Cerebellar nuclear complex (tissue), 1 donor: ENCODE measurements around the gene UPK3A.

Source experiments
- DNase-seq, 2 experiments: peaks; one replicate each; lab custom pipeline; 2025; lab: John Stamatoyannopoulos, UW

Gene UPK3A

DNA sequence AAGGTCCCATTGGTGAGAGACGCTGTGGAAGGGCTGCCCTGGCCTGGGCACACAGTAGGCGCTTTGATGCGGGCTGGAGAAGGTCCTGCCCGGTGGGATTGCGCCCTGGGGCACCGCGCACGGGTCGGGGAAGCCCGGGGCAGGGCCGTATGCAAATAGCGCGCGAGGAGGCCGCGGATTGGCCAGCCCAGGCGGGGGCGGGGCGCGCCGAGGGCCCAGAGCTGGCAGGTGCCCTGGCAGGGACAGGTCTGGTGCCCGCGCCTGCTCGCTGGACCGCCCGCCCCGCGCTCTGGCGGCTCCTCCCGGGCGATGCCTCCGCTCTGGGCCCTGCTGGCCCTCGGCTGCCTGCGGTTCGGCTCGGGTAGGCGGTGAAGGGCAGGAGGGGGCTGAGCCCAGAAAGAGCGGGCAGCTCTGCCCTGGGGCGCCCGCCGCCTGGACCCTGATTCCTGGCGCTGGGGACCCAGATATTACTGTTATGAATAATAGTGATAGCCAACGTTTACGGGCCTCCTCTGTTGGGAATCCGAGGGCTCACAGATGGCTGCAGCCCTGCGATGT is at the start of gene UPK3A:
UPK3A (plus strand) TSS at position 245 of the 558 bp plus-strand sequence; CDS start at position 310, 65 bp downstream.
- no peak for DNase-seq

DNA sequence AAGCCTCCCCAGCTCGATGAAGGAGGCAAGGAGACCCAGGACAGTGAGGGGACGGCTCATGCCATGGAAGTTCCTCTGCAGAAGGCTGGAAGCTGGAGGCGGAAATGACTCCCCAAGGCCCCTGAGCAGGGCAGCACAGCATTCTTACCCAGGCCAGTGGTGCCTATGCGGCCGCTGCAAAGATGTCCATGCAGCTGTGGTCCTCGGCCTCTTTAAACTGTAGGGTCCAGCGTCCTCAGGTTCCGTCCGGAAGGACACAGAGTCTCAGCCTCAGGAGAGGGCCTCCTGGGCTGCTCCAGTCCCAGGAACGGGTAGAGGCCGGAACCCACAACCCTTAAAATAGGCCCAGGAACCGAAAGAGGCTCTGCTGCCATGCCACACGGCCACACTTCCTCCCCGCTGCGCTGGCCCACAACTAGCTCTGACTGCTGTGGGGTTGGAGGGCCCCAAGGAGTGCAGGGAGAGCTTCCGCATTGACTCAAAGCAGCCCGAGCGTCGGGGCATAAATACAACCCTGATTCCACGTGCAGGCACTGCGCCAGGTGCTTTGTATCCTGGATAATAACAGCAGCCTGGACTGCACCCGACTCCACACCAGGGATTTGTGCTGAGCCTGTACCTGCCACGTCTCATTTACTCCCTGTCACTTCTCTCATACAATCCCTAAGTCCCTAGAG is 49.5 kb upstream of the UPK3A start:
- no peak for DNase-seq

DNA sequence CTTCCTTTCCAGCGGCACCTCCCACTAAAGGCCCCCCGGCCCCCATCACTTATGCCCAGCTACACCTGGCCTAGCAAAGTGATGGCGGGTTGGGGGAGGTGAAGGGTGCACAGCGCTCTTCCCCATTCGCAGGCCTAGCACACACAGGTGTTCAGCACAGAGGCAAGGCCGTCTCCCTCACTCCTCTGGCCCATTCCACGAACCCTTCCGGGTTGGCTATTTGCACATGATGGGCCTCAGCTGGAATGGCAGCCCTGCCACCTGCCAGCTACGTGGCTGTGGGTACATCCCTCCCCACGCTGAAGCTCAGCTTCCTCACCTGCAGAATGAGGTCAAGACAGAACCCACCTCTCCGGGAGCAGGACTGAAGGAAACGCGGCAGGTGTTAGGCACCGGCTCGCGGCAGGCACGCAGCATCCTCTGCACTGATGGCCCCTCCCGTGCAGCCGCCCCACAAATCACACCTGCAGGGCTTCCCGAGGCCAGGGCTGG is 48.9 kb upstream of the UPK3A start:
- no peak for DNase-seq

DNA sequence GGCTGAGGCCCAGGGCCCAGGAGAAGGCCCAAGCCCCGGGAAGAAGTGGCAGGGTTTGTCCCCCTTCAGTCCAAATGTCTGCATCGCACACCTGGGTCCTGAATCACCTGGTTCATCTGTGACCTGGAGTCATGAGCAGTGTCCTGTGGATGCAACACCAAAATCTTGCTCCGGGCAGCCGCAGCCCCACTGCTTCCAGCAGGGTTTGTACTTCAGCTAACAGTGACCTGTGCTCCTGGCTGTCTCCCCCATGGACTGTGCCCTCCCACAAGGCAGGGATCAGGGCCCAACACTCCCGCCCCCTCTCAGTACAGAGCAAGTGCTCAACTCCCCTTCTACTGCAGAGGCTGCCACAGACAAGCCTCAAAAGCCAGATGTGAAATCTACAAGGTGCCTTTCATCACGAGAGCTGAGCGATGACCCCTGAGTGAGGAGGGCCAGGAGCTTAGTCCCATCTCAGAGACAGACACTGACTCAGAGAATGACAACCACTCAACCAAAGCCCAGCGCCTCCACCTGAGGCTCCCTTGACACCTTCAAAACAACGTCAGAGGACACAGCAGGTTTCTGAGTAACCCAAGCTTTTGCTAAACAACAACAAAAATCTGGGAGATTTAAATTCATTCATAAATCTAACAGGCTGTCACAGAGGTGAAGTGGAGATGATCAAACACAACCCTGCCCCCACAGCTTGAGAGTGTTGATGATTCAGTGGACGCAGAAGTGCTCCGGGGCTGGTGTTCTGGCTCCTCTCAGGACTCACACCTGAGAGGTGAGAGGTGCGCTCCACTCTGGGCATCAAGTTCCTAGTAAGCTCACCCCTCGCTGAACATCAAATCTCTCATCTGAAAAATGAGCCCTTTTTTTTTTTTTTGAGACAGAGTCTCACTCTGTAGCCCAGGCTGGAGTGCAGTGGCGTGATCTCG is 47.4 kb upstream of the UPK3A start:
- DNase-seq, result no peak

DNA sequence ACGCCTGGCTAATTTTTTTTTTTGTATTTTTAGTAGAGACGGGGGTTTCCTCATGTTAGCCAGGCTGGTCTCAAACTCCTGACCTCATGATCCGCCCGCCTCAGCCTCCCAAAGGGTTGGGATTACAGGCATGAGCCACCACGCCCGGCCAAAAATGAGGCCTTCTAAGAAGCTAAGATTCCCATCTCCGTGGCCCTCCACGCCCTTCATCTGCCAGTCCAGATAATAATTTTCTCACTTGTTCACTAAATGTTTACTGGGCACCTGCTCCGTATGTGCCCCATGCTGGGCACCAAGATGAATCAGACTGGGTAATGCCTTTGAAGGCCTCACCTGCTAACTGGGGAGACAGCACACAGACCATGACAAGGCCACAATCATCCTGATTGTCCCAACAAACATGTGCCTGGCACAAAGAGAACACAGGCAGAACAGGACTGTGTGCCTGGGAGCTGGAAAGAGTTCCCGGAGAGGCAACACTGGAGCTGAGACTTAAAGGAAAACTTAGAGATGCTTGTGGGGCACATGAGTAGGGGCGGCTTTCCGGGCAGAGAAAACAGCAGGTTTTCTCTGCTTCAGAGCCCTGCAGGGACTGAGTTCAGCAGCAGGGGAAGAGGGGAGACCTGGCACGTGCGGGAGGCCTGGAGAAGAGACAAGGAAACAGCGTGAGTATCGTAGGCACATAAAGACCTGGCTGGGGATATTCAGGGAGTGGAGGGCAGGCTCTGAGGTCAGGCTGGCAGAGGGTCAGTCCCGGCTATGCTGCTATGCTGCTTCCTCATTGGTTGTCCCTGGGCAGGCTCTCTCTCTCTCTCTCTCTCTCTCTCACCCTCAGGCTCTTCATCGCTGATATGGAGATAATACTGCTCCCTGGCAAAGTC is 46.4 kb upstream of the UPK3A start:
- DNase-seq, result no peak

DNA sequence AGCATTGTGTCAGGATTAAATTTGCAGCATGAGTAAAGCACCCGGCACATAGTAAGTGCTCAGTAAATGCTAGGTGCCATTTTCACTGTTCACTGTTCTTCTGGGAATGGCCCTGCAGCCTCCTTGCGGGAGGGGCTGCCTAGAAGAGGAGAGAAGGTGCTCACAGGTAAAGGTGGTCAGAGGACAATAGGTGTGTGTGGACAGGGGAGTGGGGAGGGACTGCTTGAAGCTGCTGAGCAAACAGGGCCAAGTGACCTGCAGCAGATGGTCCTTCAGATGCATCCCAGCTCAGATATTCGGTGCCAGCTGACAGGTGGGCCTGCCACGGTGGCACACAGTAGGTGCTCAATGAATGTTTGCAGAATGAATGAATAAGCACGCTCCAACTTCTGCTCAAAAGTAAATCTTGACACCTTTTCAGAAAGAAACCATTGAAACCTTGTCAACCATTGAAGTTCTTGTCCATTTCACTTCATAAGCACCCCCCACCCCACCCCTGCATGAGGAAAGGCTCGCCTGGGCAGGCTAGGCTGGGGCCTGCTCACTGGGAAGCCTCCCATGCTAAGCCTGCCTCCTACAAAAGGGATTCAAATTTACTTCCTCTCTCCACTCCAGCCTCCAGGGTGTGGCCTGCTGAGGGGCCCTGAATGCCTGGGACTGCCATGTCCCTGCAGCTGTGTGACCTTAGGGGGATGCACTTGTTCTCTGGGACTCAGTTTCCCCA is 45.6 kb upstream of the UPK3A start:
- no peak for DNase-seq

DNA sequence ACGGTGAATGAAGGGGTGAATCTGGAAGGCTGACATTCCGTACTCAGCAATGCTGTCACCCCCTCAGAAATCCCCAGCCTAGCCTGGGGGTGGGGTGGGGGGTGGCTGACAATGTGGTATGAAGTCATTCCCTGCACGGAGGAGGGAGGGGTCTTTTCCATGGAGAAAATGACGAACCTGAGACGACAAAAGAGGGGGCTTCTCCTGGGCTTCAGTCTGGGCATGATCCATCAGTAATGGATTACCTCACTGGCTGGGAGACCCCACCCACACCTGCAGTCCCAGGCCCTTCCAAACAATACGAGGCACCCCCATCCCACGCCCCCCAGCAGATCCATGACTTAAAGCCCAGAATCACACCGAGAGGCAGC is 45.1 kb upstream of the UPK3A start:
- no peak for DNase-seq

DNA sequence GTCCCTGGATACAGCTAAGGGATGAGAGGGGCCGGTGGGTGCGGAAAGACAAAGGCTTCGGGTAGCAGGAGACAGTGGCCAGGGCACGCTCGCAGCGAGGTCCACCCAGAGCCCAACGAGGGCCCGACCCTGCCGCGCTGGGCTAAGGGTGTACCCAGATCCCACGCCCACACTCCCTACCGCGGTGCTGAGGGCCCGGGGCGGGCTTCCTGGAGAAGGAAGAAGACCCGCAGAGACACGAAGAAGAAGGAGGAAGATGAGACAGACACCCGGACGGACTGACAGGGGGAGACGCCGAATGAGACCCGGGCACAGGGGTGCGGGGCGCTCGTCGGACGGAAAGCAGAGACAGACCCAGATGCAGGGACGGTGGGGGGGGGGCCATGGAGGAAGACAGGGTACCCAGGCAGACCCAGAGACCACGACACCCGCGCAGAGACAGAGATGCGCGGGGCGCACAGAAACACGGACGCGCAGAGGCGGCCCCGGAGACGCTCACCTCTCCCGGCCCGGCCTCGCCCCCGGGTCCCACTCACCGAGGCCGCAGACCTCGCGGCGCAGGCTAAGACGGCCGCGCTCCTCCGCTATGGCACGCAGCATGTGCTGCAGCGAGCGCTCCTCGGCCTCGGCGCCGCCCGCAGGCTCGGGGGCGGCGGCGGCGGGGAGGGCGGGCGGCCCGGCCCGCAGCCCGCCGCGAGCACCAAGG is 44.5 kb upstream of the UPK3A start:
- no peak for DNase-seq

DNA sequence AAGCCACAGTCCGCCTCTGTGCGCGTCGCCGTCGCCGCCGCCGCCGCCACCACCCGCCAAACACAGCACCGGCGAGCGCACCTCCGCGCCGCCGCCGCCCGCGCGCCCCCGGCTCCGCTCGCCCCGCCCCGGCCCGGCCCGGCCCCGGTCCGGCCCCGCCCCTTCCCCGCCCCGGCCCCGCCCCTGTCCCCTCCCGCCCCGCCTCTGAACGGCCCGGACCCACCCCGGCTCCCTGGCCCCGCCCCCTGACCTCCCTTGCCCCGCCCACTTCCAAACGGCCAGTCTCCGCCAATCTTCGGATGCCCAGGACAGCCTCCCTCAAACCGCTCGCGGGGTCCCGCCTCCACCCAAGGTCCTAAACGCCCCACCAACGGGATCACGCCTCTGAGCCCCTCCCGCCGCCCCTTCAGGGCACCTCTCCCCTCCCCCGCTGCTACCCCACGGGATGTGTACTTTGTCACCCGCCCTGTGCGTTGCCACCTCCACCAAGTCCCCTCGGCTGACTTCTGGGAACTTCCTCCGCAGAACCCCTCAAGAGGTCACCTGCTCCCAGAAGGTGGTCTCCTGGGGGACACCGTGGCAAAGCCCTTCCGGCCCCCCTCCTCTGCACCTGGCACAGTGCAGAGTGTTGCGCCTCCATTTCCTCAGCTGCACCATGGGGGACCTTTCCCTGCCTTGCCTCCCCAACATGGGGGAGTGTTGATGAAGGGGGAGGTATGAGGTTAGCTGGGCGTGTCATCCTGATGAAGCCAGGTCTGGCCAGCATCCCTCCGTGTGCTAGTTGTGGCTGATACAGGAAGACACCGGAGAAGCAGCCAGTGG is 43.7 kb upstream of the UPK3A start, which contains the start of gene KIAA0930:
KIAA0930 (minus strand) TSS at position 85 of the 822 bp plus-strand sequence. CDS start 191 bp downstream, outside the sequence.
- DNase-seq, result no peak

DNA sequence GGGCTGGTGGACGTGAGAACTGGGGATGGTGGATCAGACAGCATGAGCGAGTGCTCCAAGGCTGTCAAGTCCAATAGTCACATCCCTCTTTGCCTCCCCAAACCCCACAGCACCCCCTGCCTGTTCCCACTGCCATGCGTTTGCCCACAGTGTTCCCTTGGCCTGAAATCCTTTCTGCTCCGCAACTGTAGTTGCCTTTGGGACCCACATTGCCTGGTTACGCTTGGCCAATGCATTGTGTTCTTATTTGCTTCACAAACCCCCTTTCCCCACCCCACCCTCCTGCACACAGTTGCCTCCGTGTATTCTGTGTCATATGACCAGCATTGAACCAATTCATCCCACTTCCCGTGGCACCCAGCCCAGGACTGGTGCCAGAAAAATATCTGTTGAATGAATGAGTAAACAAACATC is 42.0 kb upstream of the UPK3A start:
- no peak for DNase-seq

DNA sequence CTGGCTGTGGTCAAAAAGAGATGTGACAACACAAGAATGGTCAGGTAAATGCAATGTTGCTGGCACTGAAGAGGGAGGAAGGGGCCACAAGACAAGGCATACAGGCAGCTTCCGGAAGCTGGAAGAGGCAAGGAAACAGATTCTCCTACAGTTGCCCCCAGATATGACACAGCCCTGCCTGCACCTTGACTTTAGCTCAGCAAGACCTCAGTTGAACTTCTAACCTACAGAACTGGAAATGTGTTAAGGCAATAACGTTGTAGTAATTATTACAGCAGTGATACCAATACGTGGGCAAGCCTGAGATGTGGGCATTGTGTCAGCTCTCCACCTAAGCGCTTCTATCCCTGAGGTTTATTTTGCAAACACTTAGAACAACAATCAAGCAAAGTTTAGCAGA is 39.8 kb upstream of the UPK3A start:
- DNase-seq, result no peak

DNA sequence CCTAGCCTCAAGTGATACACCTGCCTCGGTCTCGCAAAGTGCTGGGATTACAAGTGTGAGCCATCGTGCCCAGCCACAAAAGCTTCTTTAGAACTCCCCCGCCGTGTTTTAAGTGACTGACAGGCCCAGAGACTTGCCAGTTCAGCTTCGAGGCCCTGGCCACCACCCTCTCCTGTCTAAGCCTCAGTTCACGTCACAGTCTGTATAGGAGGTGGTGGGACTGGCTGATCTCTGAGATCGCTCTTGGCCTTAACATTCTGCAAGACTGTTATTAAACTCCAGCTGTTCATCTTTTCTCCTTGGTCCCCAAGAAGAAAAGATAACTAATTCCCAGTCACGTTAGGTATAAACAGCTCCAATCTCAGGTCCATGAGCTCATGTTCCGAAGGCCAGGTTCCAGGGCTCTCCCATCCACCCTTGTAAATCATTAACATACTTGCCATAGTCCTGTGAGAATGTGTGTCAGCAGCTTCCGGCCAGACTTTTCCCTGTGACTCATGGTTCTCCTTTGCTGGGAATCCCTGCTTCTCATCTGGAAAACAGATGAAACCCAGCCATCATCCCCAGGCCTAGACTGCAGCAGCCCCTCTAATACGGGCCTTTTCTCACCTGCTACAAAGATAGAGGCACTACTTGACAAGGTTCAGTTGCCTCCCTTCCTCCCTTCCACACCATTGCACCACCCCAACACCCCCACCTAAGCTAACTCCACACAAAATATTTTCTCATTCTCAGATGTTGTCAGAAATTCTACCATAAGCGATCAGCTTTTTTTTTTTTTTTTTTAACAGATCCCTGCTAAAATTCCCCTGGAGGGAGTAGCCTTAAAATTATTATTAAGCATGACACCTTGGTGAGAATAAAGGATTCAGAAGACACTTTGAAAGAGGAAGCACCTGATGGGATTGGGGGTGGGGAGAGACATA is 38.4 kb upstream of the UPK3A start:
- no peak for DNase-seq

DNA sequence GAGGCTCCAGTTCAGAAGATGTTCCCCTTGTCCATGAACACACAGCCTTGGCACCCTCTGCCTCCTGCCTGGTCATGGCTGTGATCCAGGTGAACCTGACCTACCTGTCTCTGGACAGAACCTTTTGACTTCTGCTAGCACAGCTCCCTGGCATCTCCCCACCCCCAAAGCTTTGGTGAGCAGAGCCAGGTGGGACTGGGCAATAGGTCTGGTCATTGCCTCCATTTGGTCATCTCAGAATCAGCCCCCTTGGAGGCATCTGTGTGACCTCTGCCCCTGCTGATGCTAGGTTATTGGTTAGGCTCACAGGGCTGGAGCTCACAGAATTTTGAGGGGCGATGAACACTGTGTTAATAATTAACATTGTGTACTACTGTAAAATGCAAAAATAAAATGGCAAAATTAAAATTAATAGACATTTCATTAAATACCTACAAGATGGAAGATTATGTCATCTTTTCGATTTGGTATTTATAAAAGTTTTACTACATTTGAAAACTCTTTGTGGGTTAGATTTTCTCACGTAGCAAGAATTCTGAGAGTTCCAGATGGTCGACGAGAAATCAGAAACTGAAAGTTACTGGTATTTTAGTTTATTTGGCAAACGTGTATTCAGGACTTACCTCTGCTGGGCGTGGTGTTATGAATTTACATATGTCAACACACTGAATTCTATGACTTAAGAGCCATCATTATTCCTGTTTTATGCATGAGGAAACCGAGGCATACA is 35.8 kb upstream of the UPK3A start:
- DNase-seq, result no peak

DNA sequence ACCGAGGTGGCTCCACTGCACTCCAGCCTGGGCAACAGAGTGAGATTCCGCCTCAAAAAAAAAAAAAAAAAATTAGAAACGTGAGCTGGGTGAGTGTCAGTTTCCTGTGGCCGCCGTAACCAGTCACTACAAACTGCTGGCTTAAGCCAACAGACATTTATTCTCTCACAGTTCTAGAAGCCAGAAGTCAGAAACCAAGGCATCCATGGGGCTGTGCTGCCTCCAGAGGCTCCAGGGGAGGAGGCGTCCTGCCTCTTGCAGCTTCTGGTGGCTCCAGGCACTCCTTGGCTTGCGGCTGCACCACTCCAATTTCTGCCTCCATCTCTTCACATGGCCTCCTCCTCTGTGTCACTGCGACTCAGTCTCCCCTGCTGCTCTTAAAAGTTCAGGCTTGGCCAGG is 32.9 kb upstream of the UPK3A start:
- no peak for DNase-seq

DNA sequence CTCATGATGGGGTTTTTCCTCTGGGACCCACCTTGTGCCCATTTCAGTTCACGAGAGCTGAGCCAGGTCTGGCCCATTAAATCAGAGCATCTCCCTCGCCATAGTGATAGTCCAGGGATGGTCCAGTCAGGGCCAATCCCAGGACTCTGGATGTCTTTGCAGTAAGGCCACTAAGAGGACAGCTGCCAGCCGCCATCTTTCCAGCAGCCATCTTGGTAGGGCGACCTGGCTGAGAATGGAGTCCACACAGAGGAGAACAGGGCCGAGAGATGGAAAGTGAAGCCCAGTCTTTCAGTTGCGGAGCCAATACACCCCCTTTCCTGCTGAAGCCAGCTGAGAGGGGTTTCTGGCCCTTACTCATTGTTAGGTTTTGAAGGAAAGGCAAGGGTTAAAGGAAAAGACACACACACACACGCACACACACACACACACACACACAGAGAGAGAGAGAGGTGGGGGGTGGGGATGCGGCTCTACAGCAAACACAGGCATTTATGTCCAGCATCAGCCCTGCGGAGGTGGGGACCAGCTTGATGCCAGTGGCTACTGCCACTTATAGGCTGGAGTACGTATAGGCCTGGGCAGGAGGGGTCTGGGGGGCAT is 31.6 kb upstream of the UPK3A start:
- DNase-seq, result no peak

DNA sequence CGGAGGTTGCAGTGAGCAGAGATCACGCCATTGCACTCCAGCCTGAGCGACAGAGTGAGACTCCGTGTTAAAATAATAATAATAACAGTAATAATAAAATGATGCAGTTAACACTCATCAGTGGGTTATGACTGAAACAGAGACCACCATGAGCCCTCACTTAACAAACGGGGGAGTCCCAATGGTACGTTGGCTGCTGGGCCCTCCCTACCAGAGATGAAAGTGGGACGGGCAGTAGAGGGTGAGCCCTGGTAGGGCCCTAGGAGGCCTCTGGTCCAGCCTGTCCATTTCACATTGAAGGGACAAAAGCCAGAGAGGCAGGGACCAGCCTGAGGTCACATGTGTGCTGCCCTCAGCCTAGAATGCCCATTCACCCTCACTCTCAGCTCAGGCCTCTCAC is 30.4 kb upstream of the UPK3A start:
- DNase-seq, result no peak

DNA sequence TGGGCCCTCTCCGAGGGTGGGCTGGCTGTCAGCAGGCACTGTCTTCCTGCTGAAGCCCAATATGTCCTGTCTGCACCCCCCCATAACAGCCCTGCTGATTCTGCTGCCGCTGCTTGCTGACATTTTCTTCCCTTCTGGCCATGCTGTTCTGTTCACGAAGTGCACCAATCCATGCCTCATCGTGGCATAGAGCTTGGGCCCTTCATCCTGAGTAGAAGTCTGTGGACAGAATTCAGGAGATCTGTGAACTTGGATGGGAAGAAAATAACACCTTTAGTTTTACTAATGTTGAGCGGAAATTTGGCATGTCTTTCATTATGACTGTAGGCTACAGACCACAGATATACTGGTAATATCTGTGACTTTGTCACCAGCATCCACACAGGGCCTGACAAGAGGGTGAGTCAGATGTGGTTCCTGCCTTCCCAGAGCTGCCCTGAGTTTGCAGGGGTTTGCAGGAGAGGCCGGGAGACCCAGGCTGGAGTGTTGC is 29.9 kb upstream of the UPK3A start:
- DNase-seq, result no peak
